ENCODE results near the gene EEPD1.

Gene EEPD1

DNA sequence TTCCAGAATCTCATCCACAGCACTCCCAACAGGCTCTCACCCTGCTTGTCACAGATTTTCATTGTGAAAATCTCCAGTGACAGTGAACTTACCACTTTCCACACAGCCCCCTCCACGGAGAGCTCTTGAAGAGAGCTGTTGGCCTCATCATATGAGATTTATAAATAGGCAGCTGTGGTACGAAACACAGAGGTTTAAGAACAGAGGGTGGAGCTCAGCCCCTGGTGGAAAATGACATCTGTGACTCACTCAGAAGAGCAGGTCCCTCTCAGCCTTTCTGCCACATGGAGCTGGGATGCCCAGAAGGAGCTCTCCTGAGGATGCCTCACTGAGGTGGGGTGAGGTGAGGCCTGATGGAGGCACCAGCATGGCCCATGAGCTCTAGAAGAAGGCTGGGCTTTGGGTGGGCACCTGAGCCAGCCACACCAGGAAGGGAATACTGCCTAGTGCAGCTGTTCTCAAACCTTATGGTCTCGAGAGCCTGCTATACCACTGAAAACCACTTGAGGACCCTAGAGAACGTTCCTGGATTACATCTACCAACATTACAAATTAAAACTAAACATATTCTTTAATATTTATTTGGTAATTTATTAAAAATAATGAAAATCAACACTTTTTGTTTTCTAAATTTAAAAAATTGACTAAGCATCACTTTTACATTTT is 25.8 kb upstream of the EEPD1 start:
- Histone ChIP-seq H3K27me3 (no peaks in the 10 kb centered on the region), H3K4me3 (no peak overlapping the region), H3K4me1 (peaks cover 8 to 14% (median 11%) of the 10 kb centered on the region in 10 experiments; a peak in 11 of 20 replicates), H3K27ac (peak overlapping the region in 1 of 11 experiments; percentile 35; a peak in 1 of 22 replicates), H3K9me3 (replicated peaks in 1 of 11) (peaks cover 2 to 12% (median 3%) of the 10 kb centered on the region in 11 experiments; a peak in 14 of 22 replicates), H3K36me3 (no peaks in the 10 kb centered on the region), H3K9ac (0 out of 22 replicates have a peak overlapping the region, but pooled peaks of 1 of the 11 experiments have one; percentile 34), H3K4me2 (peak overlapping the region in 9 of 11 experiments; percentile 7 to 46 (median 35); a peak in 12 of 22 replicates), H4K20me1 (no peaks in the 10 kb centered on the region)
- no peak for TF ChIP-seq Cebpa-rat (IDR thresholded peaks at IDR 0.05)

DNA sequence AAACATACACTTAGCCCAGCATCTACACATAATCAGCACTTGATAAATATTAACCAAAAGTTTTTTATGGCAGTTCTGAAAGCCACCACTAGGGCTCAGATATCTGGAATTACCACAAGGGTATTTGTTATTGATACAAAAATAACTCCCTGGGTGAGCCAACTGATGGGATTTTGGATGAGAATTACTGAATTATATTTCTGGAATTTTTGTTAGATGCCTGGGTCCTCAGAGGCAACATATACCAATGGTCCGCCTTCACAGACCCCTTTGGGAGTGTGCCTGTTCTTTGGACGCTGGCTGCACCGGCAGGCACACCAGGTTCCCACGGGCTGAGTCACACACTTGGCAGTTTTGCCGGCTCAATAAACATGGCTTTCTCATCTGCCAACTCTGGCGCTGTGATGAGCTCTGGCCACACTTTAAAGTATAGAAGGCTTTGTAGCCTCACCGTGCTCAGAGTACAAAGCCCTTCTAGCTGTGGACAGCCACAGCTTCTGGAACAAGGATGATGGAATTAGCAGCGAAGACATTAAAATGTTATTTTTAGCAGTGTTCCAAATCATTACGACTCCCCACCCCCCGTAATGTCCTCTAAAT is 24.5 kb upstream of the EEPD1 start:
- Histone ChIP-seq H4K20me1 (no peaks in the 10 kb centered on the region), H3K36me3 (no peaks in the 10 kb centered on the region), H3K9me3 (replicated peaks in 1 of 11) (peaks cover 0 to 8% (median 0%) of the 10 kb centered on the region in 11 experiments; a peak in 1 of 22 replicates), H3K9ac (no peak overlapping the region), H3K4me2 (no peak overlapping the region), H3K4me1 (peaks cover 8 to 14% (median 11%) of the 10 kb centered on the region in 10 experiments; a peak in 11 of 20 replicates), H3K27me3 (no peaks in the 10 kb centered on the region), H3K27ac (no peak overlapping the region), H3K4me3 (no peak overlapping the region)
- no peak for TF ChIP-seq Cebpa-rat (IDR thresholded peaks at IDR 0.05)

DNA sequence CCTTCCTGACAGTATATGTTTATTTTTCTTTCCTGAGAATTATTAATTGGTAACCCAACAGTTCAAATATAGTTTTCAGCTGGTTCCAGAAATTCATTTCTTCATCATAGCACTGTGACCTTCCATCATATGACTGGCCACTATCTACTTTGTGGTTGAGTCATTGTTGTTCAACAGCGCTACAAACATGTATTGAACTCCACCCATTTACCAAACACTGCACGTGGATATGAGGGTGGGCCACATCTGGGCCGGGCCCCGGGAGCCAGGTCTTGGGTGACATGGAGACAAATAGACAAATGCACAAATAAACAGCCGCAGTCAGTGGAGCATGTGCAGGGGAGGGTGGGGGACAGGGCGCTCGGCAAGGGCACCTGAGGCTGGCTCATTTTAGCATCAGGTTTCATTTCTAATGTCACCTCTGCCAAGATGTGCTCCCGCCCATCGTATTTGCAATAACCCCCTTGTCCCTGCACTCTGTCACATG is 24.0 kb upstream of the EEPD1 start:
- Histone ChIP-seq H3K36me3 (no peaks in the 10 kb centered on the region), H3K9ac (no peak overlapping the region), H3K27ac (no peak overlapping the region), H3K9me3 (replicated peaks in 1 of 11) (peaks cover 0 to 8% (median 0%) of the 10 kb centered on the region in 11 experiments; a peak in 1 of 22 replicates), H3K4me1 (peaks cover 9 to 18% (median 14%) of the 10 kb centered on the region in 10 experiments; a peak in 16 of 20 replicates), H3K4me3 (no peak overlapping the region), H4K20me1 (no peaks in the 10 kb centered on the region), H3K27me3 (no peaks in the 10 kb centered on the region), H3K4me2 (no peak overlapping the region)
- no peak for TF ChIP-seq Cebpa-rat (IDR thresholded peaks at IDR 0.05)

DNA sequence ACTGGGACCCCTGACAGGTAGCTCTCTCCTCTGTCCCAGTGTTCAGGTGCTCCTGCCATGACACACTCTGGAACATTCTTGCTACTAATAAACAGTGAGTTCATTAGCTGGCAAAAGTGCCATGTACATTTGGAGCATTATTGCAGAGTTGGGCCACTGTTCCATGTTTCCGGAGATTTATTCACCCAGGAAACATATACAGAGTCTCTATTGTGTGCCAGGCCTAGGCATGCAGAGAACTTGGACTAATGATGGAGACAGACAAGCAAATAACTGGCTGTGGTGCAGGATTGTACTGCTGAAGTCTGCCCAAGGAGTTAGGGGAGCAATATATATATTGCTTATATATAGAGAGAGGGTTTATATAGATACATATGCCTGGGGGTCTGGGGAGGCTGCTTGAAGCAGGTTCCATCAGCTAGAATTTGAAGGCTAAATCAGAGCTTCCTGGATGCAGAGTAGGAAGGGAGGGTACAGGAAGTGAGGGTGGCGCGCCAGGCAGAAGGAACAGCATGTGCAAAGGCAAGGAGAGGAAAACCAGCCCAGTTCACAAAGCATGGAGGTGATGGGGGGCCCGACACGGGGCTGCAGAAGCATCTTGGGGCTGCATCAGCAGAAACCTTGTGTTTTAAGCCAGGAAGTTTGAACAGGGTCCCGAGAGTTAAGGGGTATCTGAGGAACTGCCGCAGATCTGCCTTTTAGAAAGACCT is 22.7 kb upstream of the EEPD1 start:
- Histone ChIP-seq H3K4me3 (no peak overlapping the region), H4K20me1 (no peaks in the 10 kb centered on the region), H3K27me3 (no peaks in the 10 kb centered on the region), H3K9me3 (replicated peaks in 1 of 11) (no peaks in the 10 kb centered on the region), H3K4me1 (peaks cover 9 to 22% (median 18%) of the 10 kb centered on the region in 10 experiments; a peak in 16 of 20 replicates), H3K9ac (no peak overlapping the region), H3K27ac (no peak overlapping the region), H3K36me3 (no peaks in the 10 kb centered on the region), H3K4me2 (no peak overlapping the region)
- no peak for TF ChIP-seq Cebpa-rat (IDR thresholded peaks at IDR 0.05)

DNA sequence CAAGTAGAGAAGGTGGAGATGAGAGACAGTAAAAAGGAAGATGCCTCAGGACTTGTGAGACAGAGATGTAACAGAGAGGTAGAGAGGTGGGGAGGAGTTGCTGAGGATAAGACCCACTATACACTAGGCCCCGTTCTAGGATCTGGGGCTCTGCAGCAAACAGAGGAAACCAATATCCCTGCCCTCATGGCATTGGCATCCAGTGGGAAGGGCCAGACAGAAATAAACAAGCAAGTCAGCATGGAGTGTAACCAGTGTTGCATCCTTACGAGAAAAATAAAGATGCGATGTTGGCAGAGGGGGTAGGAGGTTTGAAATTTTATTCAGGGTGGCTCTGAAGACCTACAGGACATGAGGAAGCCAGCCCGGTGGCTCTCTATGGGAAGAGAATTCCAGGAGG is 22.0 kb upstream of the EEPD1 start:
- Histone ChIP-seq H3K27ac (no peak overlapping the region), H3K27me3 (no peaks in the 10 kb centered on the region)
- no peak for TF ChIP-seq Cebpa-rat (IDR thresholded peaks at IDR 0.05)

DNA sequence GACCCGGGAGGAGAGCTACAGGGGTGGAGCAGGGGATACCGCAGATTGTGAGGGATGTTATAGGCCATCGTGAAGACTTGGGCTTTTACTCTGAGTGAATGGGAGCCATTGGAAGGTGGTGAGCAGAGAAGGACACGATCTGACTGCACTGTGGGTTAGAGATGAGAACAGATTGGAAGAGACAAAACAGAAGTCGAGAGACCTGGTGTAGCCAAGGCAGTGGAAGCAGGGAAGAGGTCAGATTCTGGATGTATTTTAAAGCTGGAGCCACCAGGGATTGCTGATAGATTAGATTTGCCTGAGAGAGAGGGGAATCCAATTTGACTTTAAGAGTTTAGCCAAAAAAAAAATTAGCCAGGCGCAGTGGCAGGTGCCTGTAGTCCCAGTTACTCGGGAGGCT is 21.6 kb upstream of the EEPD1 start:
- no peak overlapping the region for H3K27ac ChIP-seq
- no peaks in the 10 kb centered on the region for H4K20me1 ChIP-seq
- H3K9ac ChIP-seq, result no peak overlapping the region
- no peak overlapping the region for H3K4me3 ChIP-seq
- no peak for TF ChIP-seq Cebpa-rat (IDR thresholded peaks at IDR 0.05)
- H3K4me1 ChIP-seq, result peaks cover 8 to 17% (median 16%) of the 10 kb centered on the region in 10 experiments; a peak in 16 of 20 replicates
- no peaks in the 10 kb centered on the region for H3K27me3 ChIP-seq
- H3K4me2 ChIP-seq, result no peak overlapping the region
- H3K36me3 ChIP-seq, result no peaks in the 10 kb centered on the region
- no peaks in the 10 kb centered on the region for H3K9me3 ChIP-seq (replicated peaks in 1 of 11)

More for the DNA sequence above, 22.0 kb upstream of the EEPD1 start:
- Histone ChIP-seq H3K9ac (no peak overlapping the region), H4K20me1 (no peaks in the 10 kb centered on the region), H3K9me3 (replicated peaks in 1 of 11) (no peaks in the 10 kb centered on the region), H3K36me3 (no peaks in the 10 kb centered on the region), H3K4me2 (no peak overlapping the region), H3K4me1 (peaks cover 9 to 22% (median 18%) of the 10 kb centered on the region in 10 experiments; a peak in 16 of 20 replicates), H3K4me3 (no peak overlapping the region)

DNA sequence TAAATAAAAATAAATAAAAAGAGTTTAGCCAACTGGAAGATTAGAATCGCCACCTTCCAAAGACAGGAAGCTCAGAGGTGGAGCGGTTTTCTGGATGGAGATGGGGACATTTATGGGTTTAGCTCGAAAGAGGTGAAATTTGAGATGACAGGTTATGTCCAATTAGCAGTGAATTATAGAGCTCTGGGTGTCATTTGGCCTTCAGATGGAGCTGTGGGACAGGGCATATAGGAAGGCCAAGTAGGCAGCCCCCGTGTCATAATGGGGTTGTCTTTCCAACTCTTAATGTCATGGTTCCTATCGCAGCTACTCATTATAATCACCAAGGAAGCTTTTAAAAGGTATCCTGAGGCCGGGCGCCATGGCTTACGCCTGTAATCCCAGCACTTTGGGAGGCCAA is 21.0 kb upstream of the EEPD1 start:
- no peak overlapping the region for H3K4me2 ChIP-seq
- no peak overlapping the region for H3K4me3 ChIP-seq
- H3K9me3 ChIP-seq (replicated peaks in 1 of 11), result no peaks in the 10 kb centered on the region
- TF ChIP-seq Cebpa-rat (IDR thresholded peaks at IDR 0.05), result no peak
- H3K36me3 ChIP-seq, result no peaks in the 10 kb centered on the region
- no peaks in the 10 kb centered on the region for H3K27me3 ChIP-seq
- H3K9ac ChIP-seq, result no peak overlapping the region
- no peaks in the 10 kb centered on the region for H4K20me1 ChIP-seq
- H3K27ac ChIP-seq, result no peak overlapping the region
- peaks cover 3 to 12% (median 10%) of the 10 kb centered on the region in 10 experiments; a peak in 16 of 20 replicates for H3K4me1 ChIP-seq

DNA sequence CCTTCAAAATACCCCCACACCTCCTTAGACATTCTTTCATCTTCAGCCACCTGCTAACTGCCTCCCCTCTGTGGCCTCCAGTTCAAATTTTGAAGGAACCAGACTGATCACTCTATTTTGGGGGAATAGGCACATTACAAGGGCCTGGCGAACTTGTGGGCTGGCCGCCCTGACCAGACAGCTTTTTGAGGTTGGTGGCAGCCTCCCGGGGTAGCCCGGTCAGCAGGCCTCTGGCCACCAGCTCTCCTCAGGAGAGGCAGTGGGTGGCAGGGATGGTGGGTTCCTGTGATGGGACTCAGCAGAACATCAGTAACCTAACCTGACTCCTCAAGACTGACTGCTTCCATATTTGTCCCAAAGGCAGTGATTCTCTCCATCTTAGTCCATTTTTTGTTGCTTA is 17.4 kb upstream of the EEPD1 start:
- Histone ChIP-seq H4K20me1 (no peaks in the 10 kb centered on the region), H3K9me3 (replicated peaks in 1 of 11) (peaks cover 0 to 16% (median 4%) of the 10 kb centered on the region in 11 experiments; a peak in 11 of 22 replicates), H3K9ac (no peak overlapping the region), H3K4me3 (no peak overlapping the region), H3K27ac (no peak overlapping the region), H3K36me3 (no peaks in the 10 kb centered on the region), H3K27me3 (no peaks in the 10 kb centered on the region), H3K4me2 (no peak overlapping the region), H3K4me1 (peaks cover 0 to 8% (median 7%) of the 10 kb centered on the region in 10 experiments; a peak in 14 of 20 replicates)
- no peak for TF ChIP-seq Cebpa-rat (IDR thresholded peaks at IDR 0.05)

DNA sequence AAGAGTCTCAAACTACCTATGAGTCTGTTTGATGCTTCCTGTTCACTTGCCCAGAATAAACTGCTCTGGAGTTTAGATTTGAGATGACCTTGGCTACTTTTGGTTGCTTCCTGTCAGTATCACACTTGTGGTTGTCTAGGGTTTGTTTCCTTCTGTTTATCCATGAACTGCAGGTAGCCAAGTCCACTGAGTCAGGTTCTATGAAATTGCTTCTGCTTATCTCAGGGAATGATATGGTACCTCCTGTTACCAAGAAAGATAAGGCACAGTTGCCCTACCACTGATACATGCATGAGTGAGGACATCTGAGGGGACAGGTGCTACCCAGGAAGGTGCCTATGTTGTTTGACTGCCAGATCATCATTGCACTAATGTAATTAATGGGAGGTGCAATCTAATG is 15.8 kb upstream of the EEPD1 start:
- no peaks in the 10 kb centered on the region for H3K27me3 ChIP-seq
- H3K9me3 ChIP-seq (replicated peaks in 1 of 11), result peaks cover 4 to 30% (median 12%) of the 10 kb centered on the region in 11 experiments; a peak in 19 of 22 replicates
- H3K9ac ChIP-seq, result no peak overlapping the region
- H4K20me1 ChIP-seq, result no peaks in the 10 kb centered on the region
- no peak overlapping the region for H3K27ac ChIP-seq
- H3K36me3 ChIP-seq, result no peaks in the 10 kb centered on the region
- no peak overlapping the region for H3K4me2 ChIP-seq
- no peak overlapping the region for H3K4me3 ChIP-seq
- H3K4me1 ChIP-seq, result peaks cover 0 to 8% (median 7%) of the 10 kb centered on the region in 10 experiments; a peak in 14 of 20 replicates
- no peak for TF ChIP-seq Cebpa-rat (IDR thresholded peaks at IDR 0.05)
